Stimulated activated naive CD8-positive, alpha-beta T cell treated with anti-CD3 and anti-CD28 coated beads, Interleukin-15, amount 100 ng/mL, for 72 hours (primary cell): Measurements from ENCODE around the gene PFDN4.
"Not testable (repeated sequence)": the region's sequence is repeated elsewhere in the genome, so short reads cannot be mapped to it uniquely, and the experiment has no call there.

ENCODE experiments used
- ATAC-seq: fragments of 150-1000 bp; cut with Tn5 transposase; 2 replicates; pipeline ENCODE4 v1.10.0; 2021; ENCODE audit warnings: mild to moderate bottlenecking, moderate library complexity
- DNase-seq, 2 donors: peaks; one replicate each; pipeline ENCODE4 v3.0.0; 2021 to 2022
- H3K27ac Mint-ChIP-seq, 2 donors: one replicate each; pipeline ENCODE4 v1.8.0; 2022; ENCODE audit warnings: mild to moderate bottlenecking in 2 of 2, mixed read lengths in 2 of 2, moderate library complexity in 2 of 2
- H3K27me3 Mint-ChIP-seq: one replicate; pipeline ENCODE4 v1.8.0; 2022; ENCODE audit warnings: mixed read lengths
- H3K4me1 Mint-ChIP-seq: one replicate; pipeline ENCODE4 v1.8.0; 2022; ENCODE audit warnings: mild to moderate bottlenecking, mixed read lengths
- H3K4me3 Mint-ChIP-seq, 2 donors: one replicate each; pipeline ENCODE4 v1.8.0; 2022; ENCODE audit warnings: mild to moderate bottlenecking in 2 of 2, mixed read lengths in 2 of 2, moderate library complexity in 1 of 2
- H3K9me3 Mint-ChIP-seq, 2 donors: one replicate each; pipeline ENCODE4 v1.8.0; 2022; ENCODE audit warnings: mixed read lengths in 2 of 2

The PFDN4 gene

DNA sequence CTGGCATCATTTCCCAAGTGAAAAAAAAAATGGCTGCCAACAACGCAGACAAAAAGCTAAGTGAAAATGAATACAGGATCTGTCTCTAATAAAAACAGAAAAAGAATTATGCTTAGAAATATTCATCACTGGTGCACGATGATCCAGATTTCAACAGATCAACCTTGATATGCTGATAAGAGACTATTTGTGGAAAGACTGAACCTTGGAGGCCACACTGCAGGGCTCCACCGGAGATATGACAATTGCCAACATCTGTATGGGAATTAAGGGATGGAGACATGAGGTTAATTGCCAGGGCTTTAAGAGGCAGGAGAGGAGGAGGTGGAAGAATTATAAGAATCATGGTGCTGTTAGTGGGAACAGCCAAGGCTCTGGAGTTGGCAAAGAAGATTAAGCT lies 48.3 kb downstream of the PFDN4 start:
- Mint-ChIP-seq H3K9me3 (no peaks in the 10 kb centered on the region), H3K27ac (no peak overlapping the region), H3K4me1 (no peaks in the 10 kb centered on the region), H3K4me3 (no peak overlapping the region), H3K27me3 (no peaks in the 10 kb centered on the region)
- no peak for ATAC-seq
- DNase-seq: no peak

DNA sequence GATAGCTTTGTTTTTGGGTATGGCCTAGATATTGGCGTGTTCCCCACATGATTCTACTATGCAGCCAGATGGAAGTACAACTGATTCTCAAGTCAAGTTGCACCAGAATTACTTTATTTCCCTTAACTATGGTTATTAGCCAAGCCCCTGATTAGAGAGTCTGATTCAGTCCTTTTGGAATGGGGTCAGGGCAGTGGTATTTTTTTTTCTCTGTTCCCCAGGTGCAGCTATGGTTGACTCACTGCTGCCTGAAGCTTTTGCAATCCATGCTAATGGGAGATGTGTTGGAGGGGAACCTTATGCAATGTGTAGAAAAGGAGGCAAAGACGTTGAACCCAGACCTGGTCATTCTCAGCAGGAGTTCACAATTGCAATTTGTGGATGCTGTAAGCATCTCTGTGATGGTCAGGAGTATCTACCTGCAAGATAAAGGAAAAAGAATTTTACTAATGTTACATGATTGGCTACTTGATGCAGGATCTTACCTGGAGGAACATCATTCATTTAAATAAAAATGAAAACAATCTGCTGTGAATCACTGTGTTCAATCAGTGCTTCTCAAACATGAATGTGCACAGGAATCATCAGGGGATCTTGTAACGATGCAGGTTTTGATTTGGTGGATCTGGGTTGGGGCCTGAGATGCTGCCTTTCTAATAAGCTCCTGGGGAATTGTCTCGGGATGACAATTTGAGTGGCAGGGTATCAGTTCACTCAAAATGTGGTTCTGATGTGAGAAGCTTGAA lies 49.4 kb downstream of the PFDN4 start:
- Mint-ChIP-seq H3K4me3 (no peak overlapping the region), H3K4me1 (no peaks in the 10 kb centered on the region), H3K9me3 (no peaks in the 10 kb centered on the region), H3K27ac (no peak overlapping the region), H3K27me3 (no peaks in the 10 kb centered on the region)
- DNase-seq (no peak), ATAC-seq (no peak)

DNA sequence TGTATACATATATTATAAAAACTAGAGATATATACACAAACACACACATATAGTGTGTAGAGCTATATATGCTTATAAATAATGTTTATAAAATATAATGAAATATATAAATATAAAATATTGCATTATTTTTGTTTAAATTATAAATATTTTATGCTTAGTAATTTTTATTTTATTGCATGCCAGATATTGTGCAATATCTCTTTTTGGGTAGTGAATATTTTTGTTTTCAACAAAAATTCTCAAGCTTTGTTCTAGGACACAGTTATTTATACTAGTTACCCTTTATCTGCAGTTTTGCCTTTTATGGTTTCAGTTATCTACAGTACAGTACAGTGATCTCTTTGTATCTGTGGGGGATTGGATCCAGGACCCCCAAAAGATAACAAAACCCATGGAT lies 52.2 kb downstream of the PFDN4 start:
- ATAC-seq (no peak), DNase-seq (no peak)
- Mint-ChIP-seq H3K27ac (no peak overlapping the region), H3K9me3 (no peaks in the 10 kb centered on the region), H3K27me3 (peaks cover 7% of the 10 kb centered on the region), H3K4me3 (no peak overlapping the region), H3K4me1 (no peaks in the 10 kb centered on the region)

DNA sequence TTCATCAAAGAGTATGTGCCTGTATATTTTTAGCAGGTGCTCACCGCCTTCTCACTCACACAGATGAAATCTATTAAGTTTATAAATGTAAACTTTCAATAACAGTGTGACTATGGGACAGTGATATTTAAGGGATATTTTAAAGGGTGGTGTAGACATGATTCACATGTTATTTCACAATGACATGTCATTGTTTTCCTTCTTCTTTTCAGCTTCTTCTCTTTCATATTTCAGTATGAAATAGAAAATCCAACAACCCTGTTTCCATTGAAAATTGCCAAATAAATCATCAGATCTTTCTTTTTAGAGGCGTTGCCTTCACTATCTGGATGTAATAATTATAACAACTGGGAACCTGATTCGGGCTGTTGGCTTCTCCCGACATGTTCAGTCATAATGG lies 54.8 kb downstream of the PFDN4 start:
- Mint-ChIP-seq H3K9me3 (no peaks in the 10 kb centered on the region), H3K27me3 (peaks cover 7% of the 10 kb centered on the region), H3K4me1 (peaks cover 7% of the 10 kb centered on the region), H3K27ac (no peak overlapping the region), H3K4me3 (no peak overlapping the region)
- ATAC-seq (no peak), DNase-seq (no peak)

DNA sequence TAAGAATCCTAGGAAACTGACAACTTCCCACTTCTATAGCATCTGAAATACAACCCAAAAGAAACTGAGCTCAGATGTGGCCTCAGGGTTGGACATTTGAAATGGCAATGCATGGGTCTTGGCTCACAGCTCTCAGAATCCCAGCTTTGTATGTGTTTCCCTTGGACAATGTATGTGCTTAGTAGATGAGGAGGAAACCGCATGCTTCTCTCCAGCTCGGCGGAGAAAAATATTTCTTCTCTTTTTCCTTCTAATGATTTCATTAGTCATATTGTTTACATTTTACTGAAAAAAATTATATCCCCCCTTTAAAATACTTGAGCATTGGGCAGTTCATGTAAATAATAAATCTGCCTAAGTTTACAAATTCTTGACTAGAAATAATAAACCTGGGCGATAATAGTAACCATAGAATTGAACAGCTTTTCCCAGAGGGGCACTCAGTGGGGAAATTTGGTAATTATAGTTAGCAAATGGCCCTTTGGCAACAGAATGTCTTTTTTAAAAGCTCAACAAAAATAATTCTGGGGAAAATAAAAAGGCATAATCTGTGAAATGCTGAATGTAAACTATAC lies 55.3 kb downstream of the PFDN4 start:
- H3K9me3 Mint-ChIP-seq: no peaks in the 10 kb centered on the region
- no peak overlapping the region for H3K27ac Mint-ChIP-seq
- peaks cover 7% of the 10 kb centered on the region for H3K4me1 Mint-ChIP-seq
- DNase-seq (no peak), ATAC-seq (no peak)
- H3K4me3 Mint-ChIP-seq: no peak overlapping the region
- peaks cover 12% of the 10 kb centered on the region for H3K27me3 Mint-ChIP-seq

DNA sequence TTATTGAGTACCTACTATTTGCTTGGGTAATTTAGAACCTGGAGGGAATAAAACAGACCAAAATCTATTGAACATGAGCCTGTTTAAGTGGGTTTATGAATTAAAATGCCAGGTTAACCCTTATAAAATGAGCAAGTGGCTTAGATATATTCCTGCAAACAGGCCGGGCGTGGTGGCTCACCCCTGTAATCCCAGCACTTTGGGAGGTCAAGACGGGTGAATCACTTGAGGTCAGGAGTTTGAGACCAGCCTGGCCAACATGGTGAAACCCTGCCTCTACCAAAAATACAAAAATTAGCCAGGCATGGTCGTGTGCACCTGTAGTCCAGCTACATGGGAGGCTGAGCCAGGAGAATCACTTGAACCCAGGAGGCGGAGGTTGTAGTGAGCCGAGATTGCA lies 57.9 kb downstream of the PFDN4 start:
- ATAC-seq, H3K4me1 Mint-ChIP-seq, H3K9me3 Mint-ChIP-seq, DNase-seq, H3K4me3 Mint-ChIP-seq, H3K27ac Mint-ChIP-seq: not testable (repeated sequence)
- H3K27me3 Mint-ChIP-seq: peaks cover 23% of the 10 kb centered on the region

DNA sequence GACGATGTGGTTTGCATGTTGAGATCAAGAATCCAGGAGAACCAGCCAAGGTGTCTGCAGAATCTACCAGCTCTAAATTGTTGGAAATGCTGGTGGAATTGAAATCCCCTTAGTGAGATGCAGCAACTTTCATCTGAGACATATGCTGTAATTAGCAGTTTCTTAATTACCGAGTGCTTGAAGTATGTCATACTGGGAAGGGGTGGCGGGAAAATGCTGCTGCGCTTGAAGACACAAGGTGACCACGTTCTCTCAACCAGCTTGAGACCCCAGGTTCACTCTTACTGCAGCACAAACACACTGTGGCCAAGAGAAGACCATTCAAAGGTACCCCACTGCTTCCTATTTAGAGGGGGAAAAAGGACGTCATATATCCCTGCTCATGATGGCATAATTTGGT lies 59.0 kb downstream of the PFDN4 start:
- no peak for DNase-seq
- H3K27me3 Mint-ChIP-seq: peaks cover 23% of the 10 kb centered on the region
- no peaks in the 10 kb centered on the region for H3K9me3 Mint-ChIP-seq
- no peak overlapping the region for H3K4me3 Mint-ChIP-seq
- ATAC-seq: no peak
- peaks cover 7% of the 10 kb centered on the region for H3K4me1 Mint-ChIP-seq
- no peak overlapping the region for H3K27ac Mint-ChIP-seq

DNA sequence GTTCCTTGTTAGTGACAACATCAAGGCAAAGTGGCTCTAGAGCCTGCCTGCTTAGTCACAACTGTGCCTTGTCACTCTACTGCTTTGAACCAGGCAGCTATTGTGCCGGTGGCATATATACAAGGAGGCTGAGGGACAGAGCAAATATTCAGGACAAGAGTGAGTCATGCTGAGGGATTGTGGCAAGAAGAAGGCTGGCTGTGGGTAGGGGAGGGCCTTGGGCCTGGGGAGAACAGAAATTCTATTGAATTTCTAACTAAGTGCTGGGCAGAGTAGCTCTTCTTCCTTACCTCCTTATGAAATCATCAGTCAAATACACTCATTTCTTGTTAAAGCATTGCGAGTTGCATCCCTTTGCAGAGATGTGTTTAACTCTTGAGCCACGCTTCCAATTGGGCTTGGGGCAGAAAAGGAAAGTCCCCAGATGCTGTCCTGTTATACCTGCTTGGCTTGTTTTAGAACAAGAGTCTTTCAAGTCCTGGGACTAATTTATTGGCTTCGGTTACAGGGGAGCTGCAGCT lies 59.7 kb downstream of the PFDN4 start:
- Mint-ChIP-seq H3K27ac (no peak overlapping the region), H3K4me3 (no peak overlapping the region), H3K4me1 (peaks cover 7% of the 10 kb centered on the region), H3K9me3 (no peaks in the 10 kb centered on the region), H3K27me3 (peaks cover 23% of the 10 kb centered on the region)
- DNase-seq (no peak), ATAC-seq (no peak)

DNA sequence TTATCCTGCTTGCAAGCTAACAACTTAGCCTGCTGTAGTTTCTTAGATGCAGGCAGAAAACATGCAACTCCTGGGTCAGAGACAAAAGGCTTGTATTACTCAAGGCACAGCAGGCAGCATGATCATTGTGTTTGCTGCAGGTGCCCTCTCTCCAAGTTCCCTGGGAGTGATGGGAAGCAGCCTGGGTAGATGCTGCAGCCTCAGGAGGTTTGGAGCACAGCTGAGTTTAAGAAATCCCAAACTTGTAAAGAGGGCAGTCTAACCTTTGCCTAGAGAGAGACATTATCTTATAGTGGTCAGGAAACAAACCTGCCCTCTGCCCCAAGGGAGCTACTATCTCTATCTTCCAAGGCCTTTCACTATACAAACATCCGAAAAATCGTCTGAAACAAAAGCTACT lies 61.1 kb downstream of the PFDN4 start:
- Mint-ChIP-seq H3K4me3 (no peak overlapping the region), H3K27ac (no peak overlapping the region), H3K9me3 (no peaks in the 10 kb centered on the region), H3K27me3 (peaks cover 23% of the 10 kb centered on the region), H3K4me1 (peaks cover 7% of the 10 kb centered on the region)
- DNase-seq (no peak), ATAC-seq (no peak)
